Esophagus (tissue), 2 donors: ENCODE results near the gene SPAAR. TPM values are rescaled to one million over a fixed set of nuclear protein-coding genes. Genes with fewer than 3 reads are reported as not detected.
"Not testable (repeated sequence)": the region's sequence is repeated elsewhere in the genome, so short reads cannot be mapped to it uniquely, and the experiment has no call there.

Experiments used
- H3K27ac ChIP-seq, 2 donors: one replicate each; pipeline ENCODE4 v1.5.1; 2013; ENCODE audit warnings: low read depth in 2 of 2, mild to moderate bottlenecking in 2 of 2, inconsistent platforms in 1 of 2, low read length in 1 of 2, moderate library complexity in 1 of 2
- H3K27me3 ChIP-seq, 2 donors: one replicate each; pipeline ENCODE4 v1.6.1; 2013; ENCODE audit warnings: low read length in 2 of 2, control low read depth in 1 of 2, mild to moderate bottlenecking in 1 of 2; ENCODE audit not compliant: insufficient read depth in 2 of 2, control insufficient read depth in 1 of 2
- H3K36me3 ChIP-seq, 2 donors: one replicate each; pipeline ENCODE4 v1.6.1; 2013; ENCODE audit warnings: low read length in 1 of 2; ENCODE audit not compliant: control insufficient read depth in 2 of 2, insufficient read depth in 2 of 2
- H3K4me1 ChIP-seq, 2 donors: one replicate each; pipeline ENCODE4 v1.6.1; 2013; ENCODE audit warnings: low read length in 1 of 2; ENCODE audit not compliant: control insufficient read depth in 2 of 2, insufficient read depth in 2 of 2
- H3K4me3 ChIP-seq, 2 donors: one replicate each; pipeline ENCODE4 v1.5.1; 2013; ENCODE audit warnings: low read length in 2 of 2, mild to moderate bottlenecking in 2 of 2, low read depth in 1 of 2, moderate library complexity in 1 of 2
- H3K9me3 ChIP-seq, 2 donors: one replicate each; pipeline ENCODE4 v1.6.1; 2013; ENCODE audit warnings: mild to moderate bottlenecking in 2 of 2, low read depth in 1 of 2, low read length in 1 of 2, moderate library complexity in 1 of 2; ENCODE audit not compliant: control insufficient read depth in 2 of 2, insufficient read depth in 1 of 2
- WGBS, 2 donors: extraction: QIAGEN DNeasy Blood & Tissue Kit; methylation state at CpG; one replicate each; pipeline ENCODE4 v1.1.7; 2013; 5-methylcytosine and 5-hydroxymethylcytosine counted together
- polyA plus RNA-seq, 2 donors: library from polyadenylated mRNA; stranded (reverse); fragments of 200-250 nt; gene quantifications; one replicate each; pipeline ENCODE4 v1.2.3, GENCODE V29; 2013
- donor health status: healthy with polysubstance abuse.
- donor health status: Bipolar disorder and iron deficiency.

Gene SPAAR
- polyA plus RNA-seq, 2 donors = 0.29 to 0.33 TPM

DNA sequence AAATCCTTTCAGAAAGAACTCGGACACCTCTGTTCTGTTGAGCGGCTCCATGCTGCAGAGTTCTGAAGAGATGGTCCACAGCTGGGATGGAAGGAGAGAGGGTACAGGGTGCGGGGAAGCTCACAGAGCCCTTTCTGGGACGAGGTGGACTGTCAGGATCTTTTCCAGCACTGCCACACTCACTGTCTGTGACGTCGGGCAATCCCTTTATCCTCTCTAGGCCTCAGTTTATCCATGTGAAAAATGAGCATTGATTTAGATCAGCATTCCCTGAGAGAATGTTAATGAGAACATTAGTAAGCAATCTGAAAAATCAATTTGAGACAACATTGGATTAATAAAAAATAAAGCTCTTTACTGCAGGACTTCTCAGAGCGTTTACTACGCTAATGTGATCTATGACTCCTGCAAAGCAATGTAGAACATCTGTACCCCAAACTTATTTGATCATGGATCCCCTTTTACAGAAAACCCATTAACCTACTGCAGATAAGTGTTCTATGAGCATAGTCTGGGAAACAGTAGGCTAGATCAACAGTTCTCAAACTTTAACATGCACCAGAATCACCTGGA lies 38.9 kb upstream of the SPAAR start, which contains the start of gene OR13J1:
OR13J1 (minus strand) TSS at position 51 of the 573 bp plus-strand sequence; CDS start at position 51, 0 bp downstream.
- Histone ChIP-seq H3K9me3 (no peaks in the 10 kb centered on the region), H3K27ac (no peak within 1 kb of the TSS), H3K4me1 (no peaks in the 10 kb centered on the region), H3K36me3 (no peaks in the 10 kb centered on the region), H3K27me3 (no peaks in the 10 kb centered on the region), H3K4me3 (no peak within 1 kb of the TSS)
- 90 to 91% methylated on average over 8 of the region's 8 CpGs for WGBS, 2 donors

DNA sequence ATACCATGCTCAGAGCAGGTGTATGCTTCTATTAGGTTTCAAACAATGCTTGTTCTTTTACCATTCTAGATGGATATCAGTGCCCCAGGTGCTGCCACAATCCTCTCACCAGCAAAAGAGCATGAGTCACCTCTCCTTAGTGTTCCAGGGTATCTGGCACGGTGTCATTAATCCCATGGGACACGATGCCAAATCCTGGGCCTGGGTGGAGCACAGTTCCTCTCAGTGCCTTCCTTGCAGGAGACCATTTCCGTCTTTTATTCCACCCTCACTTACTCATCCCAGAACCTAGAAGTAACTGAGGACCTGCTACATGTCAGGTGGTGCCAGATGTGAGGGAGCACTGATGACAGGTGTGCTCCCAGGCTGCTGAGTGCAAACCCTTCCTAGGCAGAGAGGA lies 37.7 kb upstream of the SPAAR start:
- no peak overlapping the region for H3K4me3 ChIP-seq
- no peak overlapping the region for H3K27ac ChIP-seq
- no peaks in the 10 kb centered on the region for H3K4me1 ChIP-seq
- WGBS, 2 donors = 32 to 41% methylated on average over 3 of the region's 3 CpGs
- no peaks in the 10 kb centered on the region for H3K9me3 ChIP-seq
- no peaks in the 10 kb centered on the region for H3K27me3 ChIP-seq
- H3K36me3 ChIP-seq = no peaks in the 10 kb centered on the region

DNA sequence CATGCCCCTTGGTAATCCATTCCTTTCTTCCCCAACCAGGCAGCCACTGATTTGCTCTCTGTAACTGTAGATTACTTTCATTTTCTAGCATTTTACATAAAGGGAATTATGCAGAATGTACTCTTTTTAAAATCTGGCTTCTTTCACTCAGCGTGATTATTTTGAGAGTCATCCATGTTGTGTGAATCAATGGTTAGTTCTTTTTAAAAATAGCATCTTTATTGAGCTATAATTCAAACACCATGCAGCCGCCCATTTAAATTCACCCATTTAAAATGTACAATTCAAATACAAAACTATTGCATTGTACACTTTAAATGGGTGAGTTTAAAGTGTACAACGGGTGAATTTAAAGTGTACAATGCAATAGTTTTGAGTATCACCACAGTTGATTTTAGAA lies 36.8 kb upstream of the SPAAR start:
- Histone ChIP-seq H3K27ac (no peak overlapping the region), H3K9me3 (no peaks in the 10 kb centered on the region), H3K36me3 (no peaks in the 10 kb centered on the region), H3K27me3 (no peaks in the 10 kb centered on the region), H3K4me1 (no peaks in the 10 kb centered on the region), H3K4me3 (no peak overlapping the region)
- 74 to 78% methylated on average over 3 of the region's 3 CpGs for WGBS, 2 donors

DNA sequence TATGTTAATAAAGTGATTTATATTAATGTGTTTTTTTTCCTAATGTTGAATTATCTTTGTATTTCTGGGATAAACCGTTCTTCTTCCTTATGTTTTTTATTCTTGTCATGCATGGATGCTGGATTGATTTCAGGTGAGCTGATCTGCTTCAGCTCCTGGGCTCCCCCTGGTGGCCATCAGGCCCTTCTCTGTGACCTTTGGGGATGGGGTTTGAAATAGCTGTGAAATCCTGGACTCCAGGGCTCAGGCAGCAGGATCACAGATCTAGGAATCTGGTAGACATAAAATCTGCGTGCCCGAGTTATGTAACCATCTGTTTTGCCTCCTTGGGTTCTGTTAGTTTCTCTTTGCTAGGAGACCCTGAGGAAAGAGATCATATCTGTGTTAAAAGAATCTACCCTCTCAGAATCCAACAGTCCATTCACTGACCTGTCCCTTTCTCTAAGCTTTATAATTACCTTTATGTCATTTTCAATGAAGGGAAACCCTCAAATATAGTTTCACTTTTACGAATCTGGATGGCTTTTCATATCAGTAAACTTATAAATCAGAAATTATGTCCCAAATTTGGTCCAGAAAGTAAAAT lies 26.9 kb upstream of the SPAAR start:
- Histone ChIP-seq H3K36me3 (no peaks in the 10 kb centered on the region), H3K27ac (no peak overlapping the region), H3K27me3 (no peaks in the 10 kb centered on the region), H3K4me1 (no peaks in the 10 kb centered on the region), H3K4me3 (no peak overlapping the region), H3K9me3 (no peaks in the 10 kb centered on the region)
- WGBS, 2 donors = 1 to 2% methylated on average over 4 of the region's 4 CpGs

DNA sequence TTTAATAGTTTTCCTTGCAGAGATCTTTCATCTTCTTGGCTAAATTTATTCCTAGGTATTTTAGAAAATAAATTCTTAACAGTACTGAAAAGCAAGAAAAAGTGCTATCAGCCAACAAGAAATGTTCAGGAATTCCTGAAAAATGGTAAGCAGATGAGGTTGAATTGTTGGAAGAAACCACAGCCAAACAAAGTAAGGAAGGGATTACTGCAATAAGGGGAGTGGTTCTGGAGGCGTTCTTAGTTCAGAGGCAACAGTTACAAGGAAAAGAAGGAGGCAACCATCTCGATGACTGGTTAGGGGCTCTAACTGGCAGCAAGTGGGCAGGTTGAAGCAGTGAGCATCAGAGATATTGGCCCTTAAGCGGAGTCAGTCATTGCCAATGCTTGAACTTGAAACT lies 26.3 kb upstream of the SPAAR start:
- no peak overlapping the region for H3K4me3 ChIP-seq
- 57 to 58% methylated on average over 3 of the region's 3 CpGs for WGBS, 2 donors
- no peaks in the 10 kb centered on the region for H3K27me3 ChIP-seq
- no peaks in the 10 kb centered on the region for H3K36me3 ChIP-seq
- no peak overlapping the region for H3K27ac ChIP-seq
- H3K4me1 ChIP-seq = no peaks in the 10 kb centered on the region
- H3K9me3 ChIP-seq = no peaks in the 10 kb centered on the region

DNA sequence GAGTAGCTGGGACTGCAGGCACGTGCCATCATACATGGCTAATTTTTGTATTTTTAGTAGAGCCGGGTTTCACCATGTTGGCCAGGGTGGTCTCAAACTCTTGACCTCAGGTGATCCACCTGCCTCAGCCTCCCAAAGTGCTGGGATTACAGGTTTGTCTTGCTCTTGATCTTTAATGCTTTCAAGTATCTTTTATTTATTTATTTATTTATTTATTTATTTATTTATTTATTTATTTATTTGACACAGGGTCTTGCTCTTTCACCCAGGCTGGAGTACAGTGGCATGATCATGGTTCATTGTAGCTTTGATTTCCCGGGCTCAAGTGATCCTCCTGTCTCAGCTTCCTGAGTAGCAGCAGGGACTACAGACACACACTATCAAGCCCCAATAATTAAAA lies 24.4 kb upstream of the SPAAR start:
- not testable (repeated sequence) for H3K4me3 ChIP-seq, H3K36me3 ChIP-seq, H3K27ac ChIP-seq, H3K4me1 ChIP-seq, H3K27me3 ChIP-seq, H3K9me3 ChIP-seq
- WGBS, 2 donors = 87 to 90% methylated on average over 3 of the region's 3 CpGs

DNA sequence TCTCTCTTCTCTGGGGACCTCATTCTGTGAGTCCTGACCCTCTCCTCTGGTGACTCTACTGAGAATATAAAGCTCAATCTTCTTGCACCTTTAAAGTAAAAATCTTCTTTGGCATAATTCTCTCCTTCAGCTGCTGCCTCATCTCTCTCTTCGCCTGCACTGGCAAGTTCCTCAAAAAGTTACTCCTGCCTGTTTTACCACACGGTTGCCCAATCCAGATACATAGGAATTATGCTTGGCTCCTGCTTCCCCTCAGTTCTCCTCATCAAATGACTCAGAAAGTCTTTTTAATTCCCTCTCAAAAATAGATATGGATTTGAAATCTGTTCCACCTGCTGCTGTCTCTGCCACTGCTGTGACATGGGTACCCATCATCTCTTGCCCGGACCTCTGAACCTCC lies 17.6 kb upstream of the SPAAR start:
- Histone ChIP-seq H3K27ac (no peak overlapping the region), H3K36me3 (no peaks in the 10 kb centered on the region), H3K27me3 (no peaks in the 10 kb centered on the region), H3K4me3 (no peak overlapping the region), H3K4me1 (no peaks in the 10 kb centered on the region), H3K9me3 (peaks cover 0 to 3% of the 10 kb centered on the region in 2 donors)
- WGBS, 2 donors = 67 to 77% methylated on average over 3 of the region's 3 CpGs

DNA sequence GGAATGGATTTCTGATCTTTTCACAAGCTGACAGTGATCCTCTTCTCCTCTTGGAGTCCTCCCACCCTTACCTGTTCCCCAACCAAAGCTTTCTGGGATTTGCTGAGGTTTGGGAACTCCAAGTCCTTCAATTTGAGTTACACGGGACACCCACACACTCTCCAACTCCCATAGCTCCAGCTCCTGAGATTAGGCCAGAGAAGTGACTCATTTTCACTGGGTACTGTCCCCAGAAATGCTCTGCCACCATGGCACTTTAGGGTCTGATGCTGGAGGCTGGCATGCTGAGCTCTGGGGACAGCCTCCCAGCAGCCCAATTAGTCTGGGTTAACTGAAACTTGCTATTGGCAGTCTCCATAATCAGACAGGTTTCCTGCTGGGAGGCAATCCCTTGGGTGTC lies 17.2 kb upstream of the SPAAR start:
- WGBS, 2 donors = 75% methylated on average over 1 of the region's 1 CpG
- no peak overlapping the region for H3K4me3 ChIP-seq
- peaks cover 0 to 3% of the 10 kb centered on the region in 2 donors for H3K9me3 ChIP-seq
- H3K4me1 ChIP-seq = no peaks in the 10 kb centered on the region
- no peak overlapping the region for H3K27ac ChIP-seq
- no peaks in the 10 kb centered on the region for H3K27me3 ChIP-seq
- H3K36me3 ChIP-seq = no peaks in the 10 kb centered on the region

DNA sequence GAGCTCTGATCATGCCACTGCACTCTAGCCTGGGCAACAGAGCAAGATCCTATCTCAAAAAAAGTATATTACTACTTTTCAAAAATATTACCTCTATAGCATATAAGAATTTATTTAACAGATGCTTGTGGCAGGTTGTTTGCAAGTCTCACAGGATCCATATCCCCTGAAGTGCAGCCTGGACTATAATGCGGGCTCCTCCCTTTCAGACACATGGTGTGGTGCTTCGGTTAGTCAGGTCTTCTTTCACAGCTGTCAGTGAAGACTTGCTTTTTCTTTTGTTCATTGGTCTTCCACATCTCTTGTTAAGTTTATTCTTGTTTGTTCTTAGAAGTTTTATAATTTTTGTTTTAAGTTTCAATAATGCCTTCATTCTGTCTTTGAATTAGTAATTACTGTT lies 12.7 kb upstream of the SPAAR start:
- Histone ChIP-seq H3K4me1 (no peaks in the 10 kb centered on the region), H3K27ac (no peak overlapping the region), H3K27me3 (no peaks in the 10 kb centered on the region), H3K36me3 (no peaks in the 10 kb centered on the region), H3K4me3 (no peak overlapping the region), H3K9me3 (peaks cover 0 to 3% of the 10 kb centered on the region in 2 donors)
- 94 to 98% methylated on average over 2 of the region's 2 CpGs for WGBS, 2 donors

DNA sequence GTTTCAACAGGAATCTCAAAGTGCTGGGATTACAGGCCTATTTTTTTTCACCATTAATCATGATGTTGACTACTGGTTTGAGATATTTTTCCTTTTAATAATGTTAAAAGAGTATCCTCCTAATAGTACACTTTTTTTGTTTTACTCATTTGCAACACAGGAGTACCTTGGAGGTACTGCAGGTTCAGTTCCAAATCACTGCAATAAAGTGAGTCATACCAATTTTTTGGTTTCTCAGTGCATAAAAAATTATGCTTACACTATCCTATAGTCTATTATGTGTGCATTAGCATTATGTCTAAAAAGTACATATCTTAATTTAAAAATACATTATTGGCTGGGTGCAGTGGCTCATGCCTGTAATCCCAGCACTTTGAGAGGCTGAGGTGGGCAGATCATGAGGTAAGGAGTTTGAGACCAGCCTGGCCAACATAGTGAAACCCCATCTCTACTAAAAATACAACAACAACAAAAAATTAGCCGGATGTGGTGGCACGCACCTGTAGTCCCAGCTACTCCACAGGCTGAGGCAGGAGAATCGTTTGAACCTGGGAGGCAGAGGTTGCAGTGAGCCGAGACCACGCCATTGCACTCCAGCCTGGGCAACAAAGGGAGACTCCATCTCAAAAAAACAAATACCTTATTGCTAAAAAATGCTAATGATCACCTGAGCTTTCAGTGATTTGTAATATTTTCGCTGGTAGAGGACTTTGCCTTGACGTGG lies 11.8 kb upstream of the SPAAR start:
- H3K36me3 ChIP-seq, H3K4me3 ChIP-seq, H3K4me1 ChIP-seq, H3K27me3 ChIP-seq, H3K27ac ChIP-seq, H3K9me3 ChIP-seq: not testable (repeated sequence)
- 82 to 86% methylated on average over 7 of the region's 7 CpGs for WGBS, 2 donors
